ENCODE measurements around the gene FUS.
"Not testable (repeated sequence)": the region's sequence is repeated elsewhere in the genome, so short reads cannot be mapped to it uniquely, and the experiment has no call there.

The FUS gene

DNA sequence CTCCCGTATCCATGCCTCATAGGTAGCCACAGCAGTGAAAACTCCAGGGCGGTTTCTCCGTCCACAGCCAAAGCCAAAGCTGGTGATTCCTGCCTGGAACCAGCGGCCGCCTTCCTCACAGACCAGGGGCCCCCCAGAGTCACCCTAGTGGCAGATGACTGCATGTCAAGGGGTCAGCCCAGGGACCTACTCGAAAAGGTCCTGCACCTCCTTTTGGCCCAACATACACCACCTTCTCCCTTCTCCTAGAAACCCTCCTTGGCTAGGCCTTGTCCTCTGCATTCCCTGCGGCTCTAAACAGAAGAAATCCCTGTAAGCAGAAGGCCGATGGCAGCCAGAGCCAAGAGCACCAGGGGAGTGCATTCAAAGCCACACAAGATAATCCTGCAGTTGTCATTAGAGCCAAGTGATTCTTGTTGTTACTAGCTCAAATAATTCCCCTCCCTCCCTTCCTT, 36.2 kb upstream of the FUS start:
- DNase-seq (ENCODE audit: low spot score): no peak

DNA sequence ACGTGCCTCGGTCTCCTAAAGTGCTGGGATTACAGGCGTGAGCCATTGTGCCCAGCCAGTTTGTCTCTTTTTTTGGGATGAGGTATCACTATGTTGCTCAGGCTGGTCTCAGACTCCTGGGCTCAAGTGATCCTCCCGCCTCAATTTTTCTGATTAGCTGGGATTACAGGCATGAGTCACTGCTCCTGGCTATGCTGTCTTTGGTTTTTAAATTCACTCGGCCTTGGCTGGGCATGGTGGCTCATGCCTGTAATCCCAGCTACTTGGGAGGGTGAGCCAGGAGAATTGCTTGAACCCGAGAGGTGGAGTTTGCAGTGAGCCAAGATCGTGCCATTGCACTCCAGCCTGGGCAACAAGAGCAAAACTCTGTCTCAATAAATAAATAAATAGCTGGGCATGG, 35.5 kb upstream of the FUS start:
- DNase-seq (ENCODE audit: low spot score): not testable (repeated sequence)

DNA sequence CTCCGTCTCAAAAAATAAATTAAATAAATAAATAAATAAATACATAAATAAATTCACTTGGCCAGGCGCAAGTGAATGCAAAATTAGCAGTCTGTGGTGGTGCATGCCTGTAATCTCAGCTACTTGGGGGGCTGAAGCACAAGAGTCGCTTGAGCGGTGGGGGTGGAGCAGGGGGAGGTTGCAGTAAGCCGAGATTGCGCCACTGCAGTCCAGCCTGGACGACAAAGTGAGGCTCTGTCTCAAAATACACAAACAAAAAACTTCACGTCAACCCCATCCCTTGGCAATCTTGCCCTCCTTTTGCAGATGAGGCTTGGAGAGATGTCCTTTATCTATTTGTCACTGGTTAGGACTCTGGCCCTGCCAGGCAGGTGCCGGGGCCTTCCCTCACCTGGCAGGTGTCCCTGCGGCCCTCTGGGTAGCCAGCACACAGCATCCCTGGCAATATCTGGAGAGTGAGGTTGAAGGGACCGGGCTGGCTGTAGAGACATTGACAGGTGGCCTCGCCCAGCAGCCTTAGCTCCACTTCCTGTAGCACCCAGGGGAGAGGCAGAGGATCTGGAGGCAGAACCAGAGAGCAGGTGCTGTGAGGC, 34.4 kb upstream of the FUS start:
- no peak for DNase-seq (ENCODE audit: low spot score)

DNA sequence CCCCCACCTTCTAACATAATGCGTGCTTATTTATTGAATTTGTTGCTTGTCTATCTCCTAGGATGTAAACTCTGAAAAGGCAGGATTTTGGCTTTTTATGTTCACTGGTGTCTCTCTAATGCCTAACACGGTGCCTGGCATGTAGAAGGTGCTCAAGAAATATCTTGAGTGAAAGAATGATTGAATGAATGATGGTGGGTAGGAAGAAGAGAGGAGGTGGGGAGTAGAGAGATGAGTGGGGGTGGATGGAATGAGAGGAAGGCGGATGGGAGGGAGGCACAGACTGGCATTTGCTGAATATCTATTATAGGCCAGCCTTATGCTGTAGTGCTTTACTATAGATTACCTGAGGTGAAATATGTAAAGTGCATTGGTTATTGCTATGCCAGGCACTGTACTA, 32.4 kb upstream of the FUS start:
- DNase-seq (ENCODE audit: low spot score): no peak

DNA sequence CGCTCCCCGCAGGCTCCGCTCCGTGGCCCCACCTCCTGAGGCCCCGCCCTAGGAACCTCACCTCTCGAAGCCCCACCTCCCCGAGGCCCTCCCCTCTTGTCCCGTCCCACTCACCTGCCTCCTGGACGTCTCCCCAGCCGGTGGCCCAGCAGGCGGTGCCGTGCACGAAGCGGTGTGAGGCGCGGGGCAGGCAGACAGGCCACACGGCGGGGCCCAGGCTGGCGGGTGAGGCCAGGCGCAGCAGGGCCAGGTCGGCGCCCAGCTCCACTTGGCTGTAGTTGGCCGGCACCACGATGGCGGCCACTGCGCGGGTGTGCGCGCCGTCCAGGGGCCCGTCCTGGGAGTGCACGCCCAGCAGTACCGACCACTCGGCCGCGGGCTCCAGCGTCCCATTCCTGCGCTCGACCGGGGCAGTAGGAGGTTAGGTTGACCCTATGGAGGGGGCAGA, 31.6 kb upstream of the FUS start:
- DNase-seq (ENCODE audit: low spot score): no peak

DNA sequence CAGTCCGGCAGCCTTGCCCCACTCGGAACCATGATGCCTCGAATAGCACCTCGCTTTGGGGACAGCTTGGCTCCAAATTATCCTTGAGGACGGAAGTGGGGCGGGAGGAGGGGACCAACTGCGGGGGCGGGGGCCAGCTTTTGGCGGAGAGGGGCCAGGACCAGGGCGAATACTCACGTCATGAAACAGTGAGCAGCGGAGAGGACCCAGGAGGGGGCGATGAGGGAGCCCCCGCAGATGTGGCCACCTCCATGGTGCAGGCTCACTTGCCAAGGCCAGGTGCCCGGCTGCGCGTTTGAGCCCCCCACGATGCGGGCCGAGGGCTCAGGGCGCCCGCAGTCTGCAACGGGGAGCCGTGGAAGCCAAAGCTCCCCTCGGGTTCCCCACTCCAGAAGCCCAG, 31.0 kb upstream of the FUS start:
- DNase-seq (ENCODE audit: low spot score): no peak

DNA sequence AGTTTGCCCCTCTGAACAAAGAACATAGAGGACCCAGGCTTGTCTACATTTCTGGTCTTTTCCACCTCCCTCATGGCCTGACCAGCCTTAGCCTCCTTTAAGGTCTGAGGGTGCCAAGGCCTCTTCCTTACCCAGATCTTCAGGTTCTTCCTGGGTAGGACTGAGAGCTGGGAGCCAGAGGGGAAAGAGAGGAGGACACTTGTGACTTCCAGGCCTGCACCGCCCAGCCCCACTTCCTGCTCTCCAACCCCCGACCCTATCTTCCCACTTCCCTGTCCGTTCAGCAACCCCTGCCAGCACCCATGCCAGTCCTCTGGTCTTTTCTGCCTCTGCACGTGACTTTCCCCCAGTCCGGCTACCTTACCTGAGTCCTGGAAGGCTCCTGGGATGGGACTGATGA, 30.6 kb upstream of the FUS start:
- no peak for DNase-seq (ENCODE audit: low spot score)

DNA sequence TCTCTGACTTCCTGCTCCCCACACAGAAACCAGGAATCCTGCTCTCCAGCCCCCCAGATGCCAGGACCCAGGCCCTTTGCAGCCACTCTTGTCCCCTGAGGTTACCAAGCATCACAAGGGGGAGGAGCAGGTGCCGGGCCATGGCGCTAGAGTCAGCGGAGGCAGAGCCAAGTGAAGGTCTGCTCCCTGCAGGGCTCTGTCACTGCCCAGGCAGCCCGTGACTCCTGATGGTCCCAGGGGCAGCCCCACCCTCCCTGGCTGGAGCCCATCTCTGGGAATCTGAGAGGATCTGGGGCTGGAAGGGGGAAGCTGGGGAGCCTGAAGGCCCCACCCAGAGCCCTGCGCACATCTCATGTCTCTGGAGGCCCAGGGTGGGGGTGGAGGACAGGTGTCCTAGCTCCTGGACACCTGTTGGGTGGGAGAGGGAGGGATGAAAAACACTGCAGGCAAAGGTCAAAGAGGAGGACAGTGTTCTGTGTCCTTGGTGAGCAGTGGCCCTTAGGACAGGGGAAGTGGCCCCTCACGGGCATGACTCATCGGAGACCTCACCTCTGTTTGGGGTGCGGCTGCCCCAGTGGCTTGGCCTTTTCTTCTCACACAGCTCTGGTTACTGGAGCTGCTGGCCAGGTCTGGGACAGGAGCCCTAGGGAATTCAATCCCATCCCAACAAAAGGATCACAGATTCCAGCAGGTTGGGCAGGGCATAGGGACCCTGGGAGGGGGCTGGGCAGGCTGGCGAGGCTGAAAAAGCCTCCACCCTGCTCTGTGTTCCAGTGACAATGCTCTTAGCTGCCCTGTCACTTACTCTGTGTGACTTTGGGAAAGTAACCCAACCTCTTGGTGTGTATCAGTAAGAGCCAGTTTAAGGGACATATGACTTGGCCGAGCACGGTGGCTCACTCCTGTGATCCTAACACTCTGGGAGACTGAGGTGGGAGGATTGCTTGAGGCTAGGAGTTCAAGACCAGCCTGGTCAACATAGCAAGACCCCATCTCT, 29.7 kb upstream of the FUS start, which contains the start of gene PRSS36:
TSS of gene PRSS36 (minus strand) at position 173 of the 997 bp plus-strand sequence. CDS start at position 142, 31 bp downstream.
- no peak for DNase-seq (ENCODE audit: low spot score)

DNA sequence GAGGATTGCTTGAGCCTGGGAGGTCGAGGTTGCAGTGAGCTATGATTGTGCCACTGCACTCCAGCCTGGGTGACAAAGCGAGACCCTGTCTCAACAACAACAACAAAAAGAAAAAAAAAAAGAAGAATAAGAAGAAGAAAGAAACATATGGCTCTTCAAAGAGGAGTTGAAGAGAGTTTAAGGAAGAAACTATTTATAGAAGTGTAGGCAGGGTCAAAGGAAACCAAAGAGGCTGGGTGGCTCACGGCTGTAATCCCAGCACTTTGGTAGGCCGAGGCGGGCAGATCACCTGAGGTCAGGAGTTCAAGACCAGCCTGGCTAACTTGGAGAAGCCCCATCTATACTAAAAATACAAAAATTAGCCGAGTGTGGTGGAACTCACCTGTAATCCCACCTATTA, 29.0 kb upstream of the FUS start:
- DNase-seq (ENCODE audit: low spot score): not testable (repeated sequence)

DNA sequence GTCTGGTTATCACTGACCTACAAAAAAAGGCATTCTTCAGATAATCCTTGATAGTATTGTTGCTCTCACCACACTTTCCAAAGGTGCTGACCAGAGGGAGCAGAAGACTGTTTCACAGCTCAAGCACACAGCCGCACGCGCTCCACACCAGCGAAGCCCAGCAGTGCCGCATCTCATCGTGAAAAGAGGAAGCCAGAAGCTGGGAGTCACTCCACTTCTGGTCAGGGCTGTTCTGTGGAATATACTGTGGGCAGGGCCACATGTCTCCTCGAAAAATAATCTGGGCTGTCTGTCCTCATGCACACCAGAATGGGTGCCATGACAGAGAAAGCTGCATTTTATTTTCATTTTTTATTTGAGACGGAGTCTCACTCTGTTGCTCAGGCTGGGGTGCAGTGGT, 22.8 kb upstream of the FUS start:
- DNase-seq (ENCODE audit: low spot score): peak; percentile 41

DNA sequence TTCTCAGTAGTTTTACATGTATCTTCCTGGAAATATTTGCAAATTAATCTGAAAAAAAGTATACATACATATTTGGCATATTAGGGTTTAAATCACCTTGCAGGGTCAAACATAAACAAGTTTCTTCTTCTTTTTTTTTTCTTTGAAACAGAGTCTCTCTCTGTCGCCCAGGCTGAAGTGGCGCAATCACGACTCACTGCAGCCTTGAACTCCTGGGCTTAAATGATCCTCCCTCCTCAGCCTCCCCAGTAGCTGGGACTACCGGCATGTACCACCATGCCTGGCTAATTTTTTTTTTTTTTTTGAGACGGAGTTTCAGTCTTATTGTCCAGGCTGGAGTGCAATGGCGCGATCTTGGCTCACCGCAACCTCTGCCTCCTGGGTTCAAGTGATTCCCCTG, 12.6 kb upstream of the FUS start:
- DNase-seq (ENCODE audit: low spot score): no peak

DNA sequence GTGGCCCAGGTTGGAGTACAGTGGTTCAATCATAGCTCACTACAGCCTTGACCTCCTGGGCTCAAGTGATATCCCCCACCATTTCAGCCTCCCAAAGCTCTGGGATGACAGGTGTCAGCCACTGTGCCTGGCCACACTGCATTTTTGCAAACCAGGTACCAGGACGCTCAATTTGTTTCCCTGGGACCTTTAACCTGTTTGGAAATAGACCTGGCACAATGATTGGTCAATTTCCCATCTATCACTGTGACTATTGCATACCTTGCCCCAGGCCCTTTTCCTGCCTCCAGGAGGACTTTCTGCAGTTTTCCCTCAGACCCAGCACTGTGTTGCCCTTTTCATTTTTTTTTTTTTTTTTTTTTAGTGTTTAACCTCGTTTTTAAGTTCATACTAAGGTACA, 11.1 kb upstream of the FUS start:
- no peak for DNase-seq (ENCODE audit: low spot score)

DNA sequence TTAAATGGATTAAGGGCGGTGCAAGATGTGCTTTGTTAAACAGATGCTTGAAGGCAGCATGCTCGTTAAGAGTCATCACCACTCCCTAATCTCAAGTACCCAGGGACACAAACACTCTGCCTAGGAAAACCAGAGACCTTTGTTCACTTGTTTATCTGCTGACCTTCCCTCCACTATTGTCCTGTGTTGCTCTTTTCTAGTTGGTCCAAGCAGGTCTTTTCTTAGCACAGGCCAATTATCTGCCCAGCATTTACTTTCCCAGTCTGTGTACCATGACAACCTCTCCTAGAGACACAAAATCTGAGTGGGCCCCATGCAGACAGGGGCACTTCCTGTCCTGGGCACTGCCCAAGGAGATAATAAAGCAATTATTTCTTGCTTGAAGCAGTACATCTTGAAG, 9.9 kb upstream of the FUS start:
- DNase-seq (ENCODE audit: low spot score): not testable (repeated sequence)

DNA sequence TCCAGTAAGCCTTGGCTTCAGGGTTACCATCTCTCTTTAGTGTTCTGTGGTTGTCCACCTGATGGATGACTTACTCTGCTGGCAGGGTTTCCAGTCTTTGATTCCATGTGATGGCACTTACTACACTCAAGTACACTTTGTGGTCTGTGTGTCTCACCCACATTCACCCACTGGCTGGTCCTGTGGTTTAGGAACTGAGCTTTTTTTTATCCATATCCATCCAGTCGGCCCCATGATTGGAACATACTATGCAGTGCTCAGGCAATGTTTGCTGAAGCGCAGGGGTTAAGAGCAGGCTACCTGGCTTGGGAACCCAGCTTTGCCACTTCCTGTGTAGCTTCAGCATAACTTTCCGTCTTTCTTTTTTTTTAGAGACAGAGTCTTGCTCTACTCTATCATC, 2.8 kb upstream of the FUS start:
- no peak for DNase-seq (ENCODE audit: low spot score)

DNA sequence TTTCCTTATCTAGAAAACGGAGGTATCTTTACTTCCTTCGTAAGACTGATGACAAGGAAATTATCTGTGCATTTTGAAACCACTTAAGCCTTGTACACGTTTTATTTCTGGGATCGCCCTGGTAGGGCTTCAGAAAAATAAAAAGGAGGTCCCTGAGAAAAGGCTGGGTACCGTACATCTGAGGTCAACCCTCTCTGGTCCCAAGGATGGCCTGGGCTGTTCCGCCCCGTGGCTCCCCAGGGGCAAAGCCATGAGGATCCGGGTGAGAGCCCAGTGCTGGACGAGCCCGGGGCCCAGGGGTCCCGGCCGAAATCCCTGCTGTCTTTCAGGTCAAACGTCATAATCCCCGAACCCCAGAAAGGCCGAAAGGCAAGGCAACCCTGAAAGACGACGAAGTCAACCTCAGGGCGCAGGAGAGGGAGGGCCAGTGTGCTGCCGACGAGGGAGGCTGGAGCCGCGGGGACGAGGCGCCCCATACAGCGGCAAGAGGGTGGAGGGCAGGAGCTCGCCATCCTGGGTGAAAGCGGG, 656 bp upstream of the FUS start:
- no peak for DNase-seq (ENCODE audit: low spot score)

DNA sequence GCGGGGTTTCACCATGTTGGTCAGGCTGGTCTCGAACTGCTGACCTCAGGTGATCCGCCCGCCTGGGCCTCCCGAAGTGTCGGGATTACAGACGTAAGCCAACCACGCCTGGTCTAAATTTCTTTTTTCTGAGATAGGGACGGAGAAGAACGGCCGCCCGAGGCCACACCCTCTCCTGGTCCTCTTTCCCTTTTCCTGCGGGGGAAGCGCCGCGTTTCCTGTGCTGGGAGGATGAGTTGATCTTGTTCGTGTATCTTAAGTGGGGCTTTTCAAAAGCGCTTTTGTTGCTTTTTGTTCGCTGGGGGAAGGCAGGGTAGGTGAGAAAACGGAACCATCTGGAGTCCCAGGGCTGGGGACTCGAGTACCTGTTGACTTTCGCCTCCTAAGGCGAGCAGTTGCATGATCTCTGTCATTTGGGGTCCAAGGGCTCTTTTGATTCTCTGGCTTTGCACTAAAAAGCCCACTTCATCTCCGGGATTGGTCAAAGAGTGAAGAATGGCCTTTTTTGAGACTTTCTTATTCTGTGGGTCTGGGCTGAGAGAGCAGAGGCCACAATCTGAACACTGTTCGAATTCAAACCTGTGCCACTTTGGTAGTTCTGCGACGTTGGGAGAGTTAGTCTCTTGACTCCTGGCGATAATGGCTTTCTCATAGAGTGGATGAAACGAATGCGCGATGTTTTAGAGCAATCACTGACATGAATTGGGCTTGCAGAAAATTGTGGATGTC, 1.3 kb downstream of the FUS start:
- no peak for DNase-seq (ENCODE audit: low spot score)

DNA sequence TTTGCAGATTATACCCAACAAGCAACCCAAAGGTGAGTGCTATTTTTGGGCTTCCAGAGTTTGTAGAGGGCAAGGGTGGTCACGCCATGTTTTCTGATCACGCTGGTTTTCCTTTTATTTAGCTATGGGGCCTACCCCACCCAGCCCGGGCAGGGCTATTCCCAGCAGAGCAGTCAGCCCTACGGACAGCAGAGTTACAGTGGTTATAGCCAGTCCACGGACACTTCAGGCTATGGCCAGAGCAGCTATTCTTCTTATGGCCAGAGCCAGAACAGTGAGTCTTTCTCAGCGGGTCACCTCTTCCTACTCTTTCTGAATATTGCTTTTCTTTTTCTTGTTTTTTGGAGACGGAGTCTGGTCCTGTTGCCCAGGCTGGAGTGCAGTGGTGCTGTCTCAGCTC, 2.5 kb downstream of the FUS start:
- no peak for DNase-seq (ENCODE audit: low spot score)

DNA sequence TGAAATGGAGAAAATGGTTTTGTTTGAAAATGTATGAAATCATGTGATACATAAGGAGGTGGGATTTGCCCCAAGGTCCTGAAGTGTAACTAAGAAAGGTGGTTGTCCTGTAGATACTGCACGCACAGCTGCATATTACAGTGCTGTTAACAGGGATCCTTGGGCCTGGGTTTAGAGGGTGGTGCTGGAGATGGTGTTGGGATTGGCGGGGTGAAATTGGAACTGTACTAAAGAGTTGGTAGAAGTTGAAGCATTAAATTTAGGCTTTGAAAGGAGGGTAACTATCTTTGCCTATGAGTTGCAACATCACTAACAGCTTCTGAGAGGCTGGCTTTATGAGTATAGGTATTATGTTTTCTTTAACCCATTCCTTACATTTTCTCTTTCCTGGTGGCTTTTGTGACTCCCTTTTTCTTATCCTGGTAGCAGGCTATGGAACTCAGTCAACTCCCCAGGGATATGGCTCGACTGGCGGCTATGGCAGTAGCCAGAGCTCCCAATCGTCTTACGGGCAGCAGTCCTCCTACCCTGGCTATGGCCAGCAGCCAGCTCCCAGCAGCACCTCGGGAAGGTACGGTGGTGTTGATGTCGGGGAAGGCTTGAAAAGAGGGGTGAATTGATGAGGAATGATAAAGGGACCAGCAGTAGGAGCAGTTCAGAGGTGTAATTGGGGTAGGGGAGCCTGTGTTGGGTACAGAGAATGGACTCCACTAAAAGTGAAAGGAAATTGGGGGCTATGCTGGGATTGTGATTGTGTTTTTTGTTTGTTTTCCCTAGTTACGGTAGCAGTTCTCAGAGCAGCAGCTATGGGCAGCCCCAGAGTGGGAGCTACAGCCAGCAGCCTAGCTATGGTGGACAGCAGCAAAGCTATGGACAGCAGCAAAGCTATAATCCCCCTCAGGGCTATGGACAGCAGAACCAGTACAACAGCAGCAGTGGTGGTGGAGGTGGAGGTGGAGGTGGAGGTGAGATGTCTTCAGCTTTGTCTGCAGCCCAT, 3.8 kb downstream of the FUS start:
- DNase-seq (ENCODE audit: low spot score): no peak

DNA sequence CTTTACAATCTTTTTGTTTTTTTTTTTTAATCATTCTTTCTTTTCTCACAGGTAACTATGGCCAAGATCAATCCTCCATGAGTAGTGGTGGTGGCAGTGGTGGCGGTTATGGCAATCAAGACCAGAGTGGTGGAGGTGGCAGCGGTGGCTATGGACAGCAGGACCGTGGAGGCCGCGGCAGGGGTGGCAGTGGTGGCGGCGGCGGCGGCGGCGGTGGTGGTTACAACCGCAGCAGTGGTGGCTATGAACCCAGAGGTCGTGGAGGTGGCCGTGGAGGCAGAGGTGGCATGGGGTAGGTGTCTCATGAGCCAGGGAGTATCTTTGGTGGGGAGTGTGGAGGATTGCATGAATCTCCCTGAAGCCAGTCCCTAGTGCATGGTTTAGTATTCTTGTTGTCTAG, 4.9 kb downstream of the FUS start:
- no peak for DNase-seq (ENCODE audit: low spot score)

DNA sequence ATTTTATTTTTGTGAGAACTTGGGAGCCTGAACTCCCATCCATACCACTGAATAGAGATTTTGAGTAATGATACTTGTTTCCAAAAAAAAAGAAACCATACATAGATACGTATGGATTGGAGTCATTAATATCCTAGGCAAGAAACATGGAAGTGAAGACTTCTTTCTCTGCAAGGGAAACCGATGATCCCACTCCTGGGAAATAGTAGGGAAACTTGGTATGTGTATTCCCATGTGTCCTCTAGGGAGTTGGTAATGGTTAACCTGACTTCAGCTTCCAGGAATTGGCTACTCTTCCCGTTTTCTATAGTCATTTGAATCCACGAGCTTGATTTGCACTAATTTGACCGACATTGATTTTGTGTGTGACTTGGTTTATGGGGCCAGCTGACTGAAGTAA, 5.4 kb downstream of the FUS start:
- no peak for DNase-seq (ENCODE audit: low spot score)

DNA sequence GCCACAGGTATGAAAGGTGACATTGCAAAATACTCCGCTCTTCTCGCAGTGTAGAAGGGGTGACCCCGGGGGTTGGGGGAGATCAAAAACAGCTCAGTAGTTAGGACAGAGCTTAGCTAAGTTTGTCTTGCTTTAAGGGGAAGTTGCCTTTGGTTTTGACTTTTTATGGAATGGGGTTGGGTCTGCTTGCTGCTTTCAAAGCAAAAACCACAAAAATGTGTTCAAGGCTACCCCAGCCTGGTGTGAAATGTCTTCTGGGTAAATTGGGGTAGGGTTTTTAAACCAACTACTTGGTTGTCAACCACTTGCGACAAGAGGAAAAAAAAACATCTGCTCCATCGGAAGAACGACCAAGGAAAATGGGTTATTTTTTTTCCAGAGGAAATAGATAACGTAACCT, 6.2 kb downstream of the FUS start:
- DNase-seq (ENCODE audit: low spot score): no peak

Data from Ammon's horn (tissue), 1 donor.